K562 (cell line): ENCODE results near the gene PNMA8C. TPM values are rescaled to one million over a fixed set of nuclear protein-coding genes. Genes with fewer than 3 reads are reported as not detected.

Experiments
- ARID1B ChIP-seq: fragments of 450-650 bp; IDR thresholded peaks from 2 replicates; pipeline ENCODE4 v1.6.1; 2016; ENCODE audit warnings: antibody characterized with exemption, mild to moderate bottlenecking, inconsistent platforms
- CBFB ChIP-seq: sonication (generic); formaldehyde crosslinking; IDR thresholded peaks from 2 replicates; pipeline ENCODE4 v1.4.0; 2020; ENCODE audit warnings: mild to moderate bottlenecking, missing genetic modification reagents
- CBX3 ChIP-seq, 2 experiments: IDR thresholded peaks; 1 replicate in 1 of 2; 2 replicates in 1 of 2; pipeline ENCODE4 v1.6.1; 2012; ENCODE audit warnings: inconsistent platforms in 2 of 2, low read length in 2 of 2, borderline replicate concordance in 1 of 2, control low read depth in 1 of 2
- FOXK2 ChIP-seq, 2 experiments: fragments of 450-650 bp; IDR thresholded peaks in 1 of 2; conservative IDR thresholded peaks in 1 of 2; 2 replicates each; pipeline ENCODE4 v1.6.1; 2016; ENCODE audit warnings: low read depth in 2 of 2, mild to moderate bottlenecking in 1 of 2
- HBP1 ChIP-seq: fragments of 450-650 bp; formaldehyde crosslinking; IDR thresholded peaks from 2 replicates; pipeline ENCODE4 v1.4.0; 2022; ENCODE audit warnings: missing genetic modification characterization
- HLTF ChIP-seq: fragments of 450-650 bp; IDR thresholded peaks from 2 replicates; pipeline ENCODE4 v1.6.1; 2016
- MTA3 ChIP-seq: fragments of 450-650 bp; formaldehyde crosslinking; IDR thresholded peaks from 2 replicates; pipeline ENCODE4 v1.6.1; 2017; ENCODE audit warnings: mild to moderate bottlenecking, borderline replicate concordance
- TAF1 ChIP-seq: IDR thresholded peaks from 2 replicates; pipeline ENCODE4 v1.6.1; 2011; ENCODE audit warnings: mild to moderate bottlenecking, low read length, moderate library complexity; ENCODE audit not compliant: insufficient read depth, control insufficient read depth, severe bottlenecking; ENCODE audit errors: extremely low read depth
- ZNF609 ChIP-seq: sonication (generic); formaldehyde crosslinking; IDR thresholded peaks from 2 replicates; pipeline ENCODE4 v1.8.1; 2023; ENCODE audit warnings: missing genetic modification reagents, mild to moderate bottlenecking, borderline replicate concordance
- polyA plus RNA-seq, 8 experiments: library from polyadenylated mRNA; depleted of rRNA in 4 of 8; stranded (reverse) in 5 of 8; unstranded in 3 of 8; fragments of >200 nt; fragmentation: Nextera tagmentation in 2 of 8; fragmentation: Illumina TruSeq in 1 of 8; extraction: Ambion mirVana in 2 of 8; extraction: Trizol in 1 of 8; gene quantifications; 2 replicates each; pipeline versions ENCODE4 v1.2.1 to v1.2.3, GENCODE V29; 2011 to 2014; ENCODE audit warnings: inconsistent platforms in 1 of 8, missing spikeins in 1 of 8
- total RNA-seq, 7 experiments: library from RNA; depleted of rRNA in 6 of 7; stranded (reverse); fragments of >200 nt in 6 of 7; fragmentation: Illumina TruSeq in 2 of 7; extraction: Trizol in 2 of 7; gene quantifications; 2 replicates each; pipeline versions ENCODE4 v1.2.1 to v1.2.3, GENCODE V29; 2011 to 2021; ENCODE audit warnings: low replicate concordance in 1 of 7
- TF ChIP-seq, protein P1 (sequence below), 2 experiments: fragments of 450-650 bp; IDR thresholded peaks; 2 replicates each; pipeline ENCODE4 v1.6.1; 2016; ENCODE audit warnings: mild to moderate bottlenecking in 2 of 2, borderline replicate concordance in 1 of 2, low read depth in 1 of 2, moderate library complexity in 1 of 2
- TF ChIP-seq, protein P2 (sequence below): fragments of 450-650 bp; IDR thresholded peaks from 2 replicates; pipeline ENCODE4 v1.6.1; 2016; ENCODE audit warnings: borderline replicate concordance

PNMA8C gene
- total and polyA plus RNA-seq, 9 of the 15 experiments (the other 6 are each of a cell fraction or from before 2014, with no cell fraction given), result 0.04 to 0.05 (median 0.05) TPM; not detected in 6

GRCh38 chr19:46384396-46384795, 44.3 kb downstream of the PNMA8C start (continued):
- TF ChIP-seq, protein P1, sequence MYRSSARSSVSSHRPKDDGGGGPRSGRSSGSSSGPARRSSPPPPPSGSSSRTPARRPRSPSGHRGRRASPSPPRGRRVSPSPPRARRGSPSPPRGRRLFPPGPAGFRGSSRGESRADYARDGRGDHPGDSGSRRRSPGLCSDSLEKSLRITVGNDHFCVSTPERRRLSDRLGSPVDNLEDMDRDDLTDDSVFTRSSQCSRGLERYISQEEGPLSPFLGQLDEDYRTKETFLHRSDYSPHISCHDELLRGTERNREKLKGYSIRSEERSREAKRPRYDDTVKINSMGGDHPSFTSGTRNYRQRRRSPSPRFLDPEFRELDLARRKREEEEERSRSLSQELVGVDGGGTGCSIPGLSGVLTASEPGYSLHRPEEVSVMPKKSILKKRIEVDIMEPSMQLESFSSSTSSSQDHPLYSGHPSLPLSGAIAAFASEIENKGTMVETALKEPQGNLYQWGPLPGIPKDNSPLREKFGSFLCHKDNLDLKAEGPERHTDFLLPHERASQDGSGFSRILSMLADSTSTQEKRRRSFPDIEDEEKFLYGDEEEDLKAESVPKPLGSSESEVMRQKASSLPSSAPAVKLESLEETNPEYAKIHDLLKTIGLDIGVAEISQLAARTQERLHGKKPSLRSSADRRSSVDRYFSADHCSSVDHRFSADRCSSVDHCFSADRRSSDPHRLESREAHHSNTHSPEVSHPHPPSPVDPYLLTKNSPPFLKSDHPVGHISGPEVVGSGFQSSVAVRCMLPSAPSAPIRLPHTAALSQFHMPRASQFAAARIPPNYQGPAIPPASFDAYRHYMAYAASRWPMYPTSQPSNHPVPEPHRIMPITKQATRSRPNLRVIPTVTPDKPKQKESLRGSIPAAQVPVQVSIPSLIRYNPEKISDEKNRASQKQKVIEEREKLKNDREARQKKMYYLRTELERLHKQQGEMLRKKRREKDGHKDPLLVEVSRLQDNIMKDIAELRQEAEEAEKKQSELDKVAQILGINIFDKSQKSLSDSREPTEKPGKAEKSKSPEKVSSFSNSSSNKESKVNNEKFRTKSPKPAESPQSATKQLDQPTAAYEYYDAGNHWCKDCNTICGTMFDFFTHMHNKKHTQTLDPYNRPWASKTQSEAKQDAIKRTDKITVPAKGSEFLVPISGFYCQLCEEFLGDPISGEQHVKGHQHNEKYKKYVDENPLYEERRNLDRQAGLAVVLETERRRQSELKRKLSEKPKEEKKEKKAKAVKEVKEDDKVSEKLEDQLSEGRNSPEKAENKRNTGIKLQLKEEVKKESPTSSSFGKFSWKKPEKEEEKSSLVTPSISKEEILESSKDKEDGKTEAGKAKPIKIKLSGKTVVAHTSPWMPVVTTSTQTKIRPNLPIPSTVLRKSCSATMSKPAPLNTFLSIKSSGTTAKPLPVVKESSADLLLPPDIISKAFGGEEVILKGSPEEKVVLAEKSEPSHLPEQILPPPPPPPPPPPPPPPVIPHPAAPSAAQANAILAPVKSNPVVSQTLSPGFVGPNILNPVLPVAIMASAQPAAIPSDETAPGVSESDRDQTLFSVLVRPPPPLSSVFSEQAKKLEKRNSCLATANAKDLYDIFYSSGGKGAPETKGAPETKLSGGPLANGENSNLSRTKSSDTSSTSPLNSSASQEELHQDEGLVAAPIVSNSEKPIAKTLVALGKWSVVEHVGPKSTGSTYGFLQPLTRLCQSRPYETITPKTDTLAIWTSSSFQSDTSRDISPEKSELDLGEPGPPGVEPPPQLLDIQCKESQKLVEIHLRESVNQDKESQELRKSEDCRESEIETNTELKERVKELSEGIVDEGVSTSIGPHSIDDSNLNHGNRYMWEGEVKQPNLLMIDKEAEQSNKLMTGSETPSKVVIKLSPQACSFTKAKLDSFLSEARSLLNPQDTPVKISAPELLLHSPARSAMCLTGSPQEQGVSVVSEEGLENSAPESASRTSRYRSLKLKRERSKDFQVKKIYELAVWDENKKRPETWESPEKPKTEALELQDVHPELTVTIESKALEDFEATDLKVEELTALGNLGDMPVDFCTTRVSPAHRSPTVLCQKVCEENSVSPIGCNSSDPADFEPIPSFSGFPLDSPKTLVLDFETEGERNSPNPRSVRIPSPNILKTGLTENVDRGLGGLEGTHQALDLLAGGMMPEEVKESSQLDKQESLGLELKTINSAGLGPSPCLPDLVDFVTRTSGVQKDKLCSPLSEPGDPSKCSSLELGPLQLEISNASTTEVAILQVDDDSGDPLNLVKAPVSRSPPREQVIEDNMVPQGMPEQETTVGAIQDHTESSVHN (IDR thresholded peaks at IDR 0.05; ENCODE audit: borderline replicate concordance in 1 of 2, low read depth in 1 of 2), result no peak
- TF ChIP-seq HLTF, result no peak
- TF ChIP-seq TAF1, result no peak
- no peak for TF ChIP-seq HBP1 (CRISPR knock-in tag)
- TF ChIP-seq FOXK2 (conservative IDR thresholded peaks at IDR 0.05 in 1 of 2, IDR thresholded peaks at IDR 0.05 in 1 of 2; ENCODE audit: low read depth in 2 of 2), result no peak
- no peak for TF ChIP-seq CBX3 (IDR thresholded peaks at IDR 0.05; ENCODE audit: borderline replicate concordance in 1 of 2, low read length in 2 of 2)
- no peak for TF ChIP-seq ZNF609 (CRISPR knock-in tag)
- TF ChIP-seq CBFB (CRISPR knock-in tag), result no peak
- TF ChIP-seq, protein P2, sequence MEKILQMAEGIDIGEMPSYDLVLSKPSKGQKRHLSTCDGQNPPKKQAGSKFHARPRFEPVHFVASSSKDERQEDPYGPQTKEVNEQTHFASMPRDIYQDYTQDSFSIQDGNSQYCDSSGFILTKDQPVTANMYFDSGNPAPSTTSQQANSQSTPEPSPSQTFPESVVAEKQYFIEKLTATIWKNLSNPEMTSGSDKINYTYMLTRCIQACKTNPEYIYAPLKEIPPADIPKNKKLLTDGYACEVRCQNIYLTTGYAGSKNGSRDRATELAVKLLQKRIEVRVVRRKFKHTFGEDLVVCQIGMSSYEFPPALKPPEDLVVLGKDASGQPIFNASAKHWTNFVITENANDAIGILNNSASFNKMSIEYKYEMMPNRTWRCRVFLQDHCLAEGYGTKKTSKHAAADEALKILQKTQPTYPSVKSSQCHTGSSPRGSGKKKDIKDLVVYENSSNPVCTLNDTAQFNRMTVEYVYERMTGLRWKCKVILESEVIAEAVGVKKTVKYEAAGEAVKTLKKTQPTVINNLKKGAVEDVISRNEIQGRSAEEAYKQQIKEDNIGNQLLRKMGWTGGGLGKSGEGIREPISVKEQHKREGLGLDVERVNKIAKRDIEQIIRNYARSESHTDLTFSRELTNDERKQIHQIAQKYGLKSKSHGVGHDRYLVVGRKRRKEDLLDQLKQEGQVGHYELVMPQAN, result no peak
- no peak for TF ChIP-seq ARID1B
- TF ChIP-seq MTA3, result no peak
